ENCODE measurements around the gene SPINK4. TPM values are rescaled to one million over a fixed set of nuclear protein-coding genes. Genes with fewer than 3 reads are reported as not detected.
A peak's percentile ranks its signal among the peaks of the same experiment; 100 is the strongest.

Gene SPINK4
- total RNA-seq (1 to 10 TPM in 1 of 6 donors, not detected in 5; 1.4 TPM), polyA plus RNA-seq (1 to 10 TPM; 1.5 to 9.2 TPM)

GRCh38 chr9:33239921-33240320, at the start of gene SPINK4:
SPINK4 (plus strand) TSS chr9:33240167; CDS start chr9:33240209, 42 bp downstream.
- 31 to 38% methylated on average over 7 of the region's 7 CpGs for WGBS, 2 donors
- Histone ChIP-seq H3K4me3 (no peak within 1 kb of the TSS), H3K4me1 (no peaks in the 10 kb centered on the region), H3K27me3 (no peaks in the 10 kb centered on the region), H3K27ac (no peak within 1 kb of the TSS), H3K9me3 (no peaks in the 10 kb centered on the region), H3K36me3 (no peaks in the 10 kb centered on the region)
- FAIRE-seq (no peak), DNase-seq (no peak), ATAC-seq (peak in 3 of 4 donors; percentile 43 to 56 (median 46))
- intact Hi-C loops (cut with DNase I), result loop anchor here in 1 of 3 donors (10.0 kb wide), 1 partner anchor 55 kb away; no protein-coding TSS in a partner anchor
- TF ChIP-seq CTCF (IDR thresholded peaks at IDR 0.05), result no peak

- no peak for TF ChIP-seq CTCF (IDR thresholded peaks at IDR 0.05)
- no peak for FAIRE-seq
Observed at GRCh38 chr9:33192493-33193255, 47.3 kb upstream of the SPINK4 start.

GRCh38 chr9:33193818-33194217, 46.1 kb upstream of the SPINK4 start:
- H3K4me3 ChIP-seq, result no peak overlapping the region
- FAIRE-seq (no peak), ATAC-seq (no peak), DNase-seq (no peak)
- H3K4me1 ChIP-seq, result no peaks in the 10 kb centered on the region
- H3K36me3 ChIP-seq, result no peaks in the 10 kb centered on the region
- no peak overlapping the region for H3K27ac ChIP-seq
- no peak for TF ChIP-seq CTCF (IDR thresholded peaks at IDR 0.05)
- WGBS, 2 donors, result 61 to 89% methylated on average over 3 of the region's 3 CpGs
- H3K9me3 ChIP-seq, result no peaks in the 10 kb centered on the region
- H3K27me3 ChIP-seq, result no peaks in the 10 kb centered on the region
- intact Hi-C loops (cut with DNase I), result no loop called here

More at GRCh38 chr9:33192493-33193255, 47.3 kb upstream of the SPINK4 start:
- intact Hi-C loops (cut with DNase I), result no loop called here
- Histone ChIP-seq H3K9me3 (no peaks in the 10 kb centered on the region), H3K36me3 (no peaks in the 10 kb centered on the region), H3K4me1 (no peaks in the 10 kb centered on the region), H3K4me3 (no peak overlapping the region), H3K27ac (no peak overlapping the region), H3K27me3 (no peaks in the 10 kb centered on the region)
- ATAC-seq (no peak), DNase-seq (no peak)
- WGBS, 2 donors, result 78 to 86% methylated on average over 3 of the region's 3 CpGs

- intact Hi-C loops (cut with DNase I), result no loop called here
- no peaks in the 10 kb centered on the region for H3K9me3 ChIP-seq
- TF ChIP-seq CTCF (IDR thresholded peaks at IDR 0.05), result no peak
- WGBS, 2 donors, result 93 to 97% methylated on average over 1 of the region's 1 CpG
- ATAC-seq, result no peak
- no peak overlapping the region for H3K4me3 ChIP-seq
- no peak overlapping the region for H3K27ac ChIP-seq
- no peaks in the 10 kb centered on the region for H3K27me3 ChIP-seq
- DNase-seq, result no peak
- H3K36me3 ChIP-seq, result no peaks in the 10 kb centered on the region
- no peak for FAIRE-seq
- H3K4me1 ChIP-seq, result no peaks in the 10 kb centered on the region
Observed at GRCh38 chr9:33196736-33197135, 43.2 kb upstream of the SPINK4 start.

Measured in pancreas (tissue), 10 donors.